WTC11 (cell line): ENCODE data around the gene CPNE5. TPM values are rescaled to one million over a fixed set of nuclear protein-coding genes. Genes with fewer than 3 reads are reported as not detected.

ENCODE experiments used
- ATAC-seq: fragments of 200-7000 bp; cut with Tn5 transposase; 2 replicates; pipeline ENCODE4 v1.10.0; 2021; ENCODE audit warnings: mild to moderate bottlenecking, moderate library complexity
- CTCF ChIA-PET: fragments of 300-600 bp; sonication (Branson Sonifier 250); formaldehyde crosslinking; loops from one replicate; lab custom pipeline; 2021; ENCODE audit warnings: antibody characterized with exemption; lab: Charles Lee
- POLR2A ChIA-PET: fragments of 350-600 bp; sonication (Branson Sonifier 250); formaldehyde crosslinking; loops from one replicate; lab custom pipeline; 2021; ENCODE audit warnings: antibody characterized with exemption; lab: Charles Lee
- DNase-seq: peaks from one replicate; pipeline ENCODE4 v3.0.0; 2021; ENCODE audit warnings: low spot score
- H3K27ac Mint-ChIP-seq: 2 replicates; pipeline ENCODE4 v1.8.0; 2021; ENCODE audit warnings: mixed read lengths
- H3K27me3 Mint-ChIP-seq: 2 replicates; pipeline ENCODE4 v1.8.0; 2021; ENCODE audit warnings: low read depth, mild to moderate bottlenecking, moderate library complexity, mixed read lengths
- H3K36me3 Mint-ChIP-seq: 2 replicates; pipeline ENCODE4 v1.8.0; 2021; ENCODE audit warnings: mixed read lengths
- H3K4me1 Mint-ChIP-seq: 2 replicates; pipeline ENCODE4 v1.8.0; 2022; ENCODE audit warnings: mixed read lengths
- H3K4me3 Mint-ChIP-seq: 2 replicates; pipeline ENCODE4 v1.8.0; 2021; ENCODE audit warnings: mild to moderate bottlenecking, moderate library complexity, mixed read lengths
- H3K9me3 Mint-ChIP-seq: 2 replicates; pipeline ENCODE4 v1.8.0; 2021; ENCODE audit warnings: mixed read lengths
- CDX4 ChIP-seq: fragments of 250-450 bp; sonication (Bioruptor Pico); IDR thresholded peaks from 2 replicates; pipeline ENCODE4 v1.9.0; 2021; ENCODE audit warnings: moderate library complexity, mild to moderate bottlenecking, inconsistent platforms, borderline replicate concordance
- E2F4 ChIP-seq: sonication (generic); formaldehyde crosslinking; IDR thresholded peaks from 2 replicates; pipeline ENCODE4 v1.8.1; 2022; ENCODE audit warnings: low read depth, mild to moderate bottlenecking, moderate library complexity, missing genetic modification reagents, borderline replicate concordance
- EMX1 ChIP-seq: fragments of 250-450 bp; sonication (Bioruptor Pico); IDR thresholded peaks from 2 replicates; pipeline ENCODE4 v1.8.0; 2021; ENCODE audit warnings: mild to moderate bottlenecking
- ETV6 ChIP-seq: sonication (generic); formaldehyde crosslinking; IDR thresholded peaks from 2 replicates; pipeline ENCODE4 v1.8.1; 2022; ENCODE audit warnings: mild to moderate bottlenecking, missing genetic modification reagents
- FOXP1 ChIP-seq: sonication (generic); formaldehyde crosslinking; IDR thresholded peaks from 2 replicates; pipeline ENCODE4 v1.8.0; 2022; ENCODE audit warnings: missing genetic modification reagents, mild to moderate bottlenecking, moderate library complexity, borderline replicate concordance
- GABPB1 ChIP-seq: sonication (generic); formaldehyde crosslinking; IDR thresholded peaks from 2 replicates; pipeline ENCODE4 v1.8.1; 2023; ENCODE audit warnings: mild to moderate bottlenecking, missing genetic modification reagents
- GRHL2 ChIP-seq: fragments of 250-450 bp; sonication (Bioruptor Pico); IDR thresholded peaks from 2 replicates; pipeline ENCODE4 v1.8.0; 2022; ENCODE audit warnings: mild to moderate bottlenecking, moderate library complexity; ENCODE audit not compliant: insufficient replicate concordance, severe bottlenecking
- GTF2I ChIP-seq: fragments of 250-450 bp; sonication (Bioruptor Pico); conservative IDR thresholded peaks from 2 replicates; pipeline ENCODE4 v1.4.0; 2021; ENCODE audit warnings: mild to moderate bottlenecking
- KAT7 ChIP-seq: sonication (generic); formaldehyde crosslinking; IDR thresholded peaks from 2 replicates; pipeline ENCODE4 v1.8.1; 2023; ENCODE audit warnings: missing genetic modification reagents, mild to moderate bottlenecking, borderline replicate concordance
- NFATC4 ChIP-seq: fragments of 250-450 bp; sonication (Bioruptor Pico); IDR thresholded peaks from 2 replicates; pipeline ENCODE4 v1.9.0; 2021; ENCODE audit warnings: mild to moderate bottlenecking
- NFE2L1 ChIP-seq: sonication (generic); formaldehyde crosslinking; IDR thresholded peaks from 2 replicates; pipeline ENCODE4 v1.8.1; 2023; ENCODE audit warnings: missing genetic modification reagents
- NR1H2 ChIP-seq: sonication (generic); formaldehyde crosslinking; IDR thresholded peaks from 2 replicates; pipeline ENCODE4 v1.9.0; 2021; ENCODE audit warnings: mild to moderate bottlenecking, moderate library complexity, missing genetic modification reagents
- NR3C1 ChIP-seq: sonication (generic); formaldehyde crosslinking; conservative IDR thresholded peaks from 2 replicates; pipeline ENCODE4 v1.8.1; 2023; ENCODE audit warnings: low read depth, mild to moderate bottlenecking, missing genetic modification reagents
- PRRX2 ChIP-seq: fragments of 250-450 bp; sonication (Bioruptor Pico); IDR thresholded peaks from 2 replicates; pipeline ENCODE4 v1.8.0; 2021; ENCODE audit warnings: mild to moderate bottlenecking
- TEAD4 ChIP-seq: sonication (generic); formaldehyde crosslinking; IDR thresholded peaks from 2 replicates; pipeline ENCODE4 v1.8.0; 2022; ENCODE audit warnings: mild to moderate bottlenecking, missing genetic modification reagents
- USF2 ChIP-seq: sonication (generic); formaldehyde crosslinking; IDR thresholded peaks from 2 replicates; pipeline ENCODE4 v1.8.1; 2023; ENCODE audit warnings: mild to moderate bottlenecking, missing genetic modification reagents, moderate library complexity
- ZBTB21 ChIP-seq: sonication (generic); formaldehyde crosslinking; IDR thresholded peaks from 2 replicates; pipeline ENCODE4 v1.8.1; 2023; ENCODE audit warnings: mild to moderate bottlenecking, missing genetic modification reagents, borderline replicate concordance
- ZBTB43 ChIP-seq: sonication (generic); formaldehyde crosslinking; IDR thresholded peaks from 2 replicates; pipeline ENCODE4 v1.8.1; 2023; ENCODE audit warnings: mild to moderate bottlenecking, missing genetic modification reagents
- ZNF138 ChIP-seq: sonication (generic); formaldehyde crosslinking; conservative IDR thresholded peaks from 2 replicates; pipeline ENCODE4 v1.8.1; 2022; ENCODE audit warnings: mild to moderate bottlenecking, moderate library complexity, missing genetic modification reagents
- ZNF281 ChIP-seq: sonication (generic); formaldehyde crosslinking; IDR thresholded peaks from 2 replicates; pipeline ENCODE4 v1.8.0; 2023; ENCODE audit warnings: mild to moderate bottlenecking, missing genetic modification reagents
- ZNF416 ChIP-seq: fragments of 250-450 bp; sonication (Bioruptor Pico); IDR thresholded peaks from 2 replicates; pipeline ENCODE4 v1.9.0; 2021; ENCODE audit warnings: mild to moderate bottlenecking, inconsistent platforms
- ZNF671 ChIP-seq: fragments of 250-450 bp; sonication (Bioruptor Pico); IDR thresholded peaks from 2 replicates; pipeline ENCODE4 v1.8.0; 2021; ENCODE audit warnings: mild to moderate bottlenecking
- total RNA-seq: library from RNA; stranded (reverse); gene quantifications from 3 replicates; pipeline ENCODE4 v1.2.3, GENCODE V29; 2021
- TF ChIP-seq, protein P1 (sequence below): sonication (generic); formaldehyde crosslinking; IDR thresholded peaks from 2 replicates; pipeline ENCODE4 v1.8.0; 2022; ENCODE audit warnings: mild to moderate bottlenecking, missing genetic modification reagents
- TF ChIP-seq, protein P2 (sequence below): sonication (generic); formaldehyde crosslinking; IDR thresholded peaks from 2 replicates; pipeline ENCODE4 v1.8.1; 2023; ENCODE audit warnings: mild to moderate bottlenecking, moderate library complexity, missing genetic modification reagents
- TF ChIP-seq, protein P3 (sequence below): sonication (generic); formaldehyde crosslinking; IDR thresholded peaks from 2 replicates; pipeline ENCODE4 v1.8.0; 2022; ENCODE audit warnings: mild to moderate bottlenecking, missing genetic modification reagents

Gene CPNE5
- total RNA-seq, 1 experiment from 2014 or later: 0.44 TPM

DNA sequence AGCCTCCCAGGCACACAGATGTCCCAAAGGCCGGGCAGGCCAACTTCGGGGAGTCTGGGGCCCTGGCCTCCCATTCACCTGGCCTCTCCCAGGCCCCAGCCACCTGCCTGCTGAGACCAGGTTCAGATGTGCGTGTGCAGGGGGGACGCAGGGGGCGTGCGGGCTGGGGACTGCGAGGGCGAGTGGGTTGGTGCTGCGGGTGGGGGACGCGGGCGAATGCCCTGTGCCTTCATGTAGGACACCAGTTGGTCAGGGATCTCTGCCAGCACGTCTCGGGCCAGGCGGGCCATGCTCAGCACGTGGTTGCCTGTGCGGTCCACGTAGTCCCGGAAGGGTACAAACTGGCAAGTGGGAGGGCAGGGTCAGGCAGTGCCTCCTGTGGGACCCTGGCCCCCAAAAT, 97.1 kb downstream of the CPNE5 start (continued):
- TF ChIP-seq, protein P1, sequence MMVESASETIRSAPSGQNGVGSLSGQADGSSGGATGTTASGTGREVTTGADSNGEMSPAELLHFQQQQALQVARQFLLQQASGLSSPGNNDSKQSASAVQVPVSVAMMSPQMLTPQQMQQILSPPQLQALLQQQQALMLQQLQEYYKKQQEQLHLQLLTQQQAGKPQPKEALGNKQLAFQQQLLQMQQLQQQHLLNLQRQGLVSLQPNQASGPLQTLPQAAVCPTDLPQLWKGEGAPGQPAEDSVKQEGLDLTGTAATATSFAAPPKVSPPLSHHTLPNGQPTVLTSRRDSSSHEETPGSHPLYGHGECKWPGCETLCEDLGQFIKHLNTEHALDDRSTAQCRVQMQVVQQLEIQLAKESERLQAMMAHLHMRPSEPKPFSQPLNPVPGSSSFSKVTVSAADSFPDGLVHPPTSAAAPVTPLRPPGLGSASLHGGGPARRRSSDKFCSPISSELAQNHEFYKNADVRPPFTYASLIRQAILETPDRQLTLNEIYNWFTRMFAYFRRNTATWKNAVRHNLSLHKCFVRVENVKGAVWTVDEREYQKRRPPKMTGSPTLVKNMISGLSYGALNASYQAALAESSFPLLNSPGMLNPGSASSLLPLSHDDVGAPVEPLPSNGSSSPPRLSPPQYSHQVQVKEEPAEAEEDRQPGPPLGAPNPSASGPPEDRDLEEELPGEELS (CRISPR knock-in tag): no peak
- TF ChIP-seq PRRX2 (CRISPR knock-in tag): no peak
- TF ChIP-seq USF2: no peak
- no peak for TF ChIP-seq ZNF671 (CRISPR knock-in tag)
- TF ChIP-seq, protein P2, sequence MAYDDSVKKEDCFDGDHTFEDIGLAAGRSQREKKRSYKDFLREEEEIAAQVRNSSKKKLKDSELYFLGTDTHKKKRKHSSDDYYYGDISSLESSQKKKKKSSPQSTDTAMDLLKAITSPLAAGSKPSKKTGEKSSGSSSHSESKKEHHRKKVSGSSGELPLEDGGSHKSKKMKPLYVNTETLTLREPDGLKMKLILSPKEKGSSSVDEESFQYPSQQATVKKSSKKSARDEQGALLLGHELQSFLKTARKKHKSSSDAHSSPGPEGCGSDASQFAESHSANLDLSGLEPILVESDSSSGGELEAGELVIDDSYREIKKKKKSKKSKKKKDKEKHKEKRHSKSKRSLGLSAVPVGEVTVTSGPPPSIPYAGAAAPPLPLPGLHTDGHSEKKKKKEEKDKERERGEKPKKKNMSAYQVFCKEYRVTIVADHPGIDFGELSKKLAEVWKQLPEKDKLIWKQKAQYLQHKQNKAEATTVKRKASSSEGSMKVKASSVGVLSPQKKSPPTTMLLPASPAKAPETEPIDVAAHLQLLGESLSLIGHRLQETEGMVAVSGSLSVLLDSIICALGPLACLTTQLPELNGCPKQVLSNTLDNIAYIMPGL (CRISPR knock-in tag): no peak
- TF ChIP-seq, protein P3, sequence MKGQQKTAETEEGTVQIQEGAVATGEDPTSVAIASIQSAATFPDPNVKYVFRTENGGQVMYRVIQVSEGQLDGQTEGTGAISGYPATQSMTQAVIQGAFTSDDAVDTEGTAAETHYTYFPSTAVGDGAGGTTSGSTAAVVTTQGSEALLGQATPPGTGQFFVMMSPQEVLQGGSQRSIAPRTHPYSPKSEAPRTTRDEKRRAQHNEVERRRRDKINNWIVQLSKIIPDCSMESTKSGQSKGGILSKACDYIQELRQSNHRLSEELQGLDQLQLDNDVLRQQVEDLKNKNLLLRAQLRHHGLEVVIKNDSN (CRISPR knock-in tag): no peak
- no peak for TF ChIP-seq KAT7
- TF ChIP-seq EMX1 (CRISPR knock-in tag): no peak
- TF ChIP-seq E2F4 (CRISPR knock-in tag): no peak
- no peak for TF ChIP-seq NR1H2
- TF ChIP-seq, all 79 proteins: peak for 0

DNA sequence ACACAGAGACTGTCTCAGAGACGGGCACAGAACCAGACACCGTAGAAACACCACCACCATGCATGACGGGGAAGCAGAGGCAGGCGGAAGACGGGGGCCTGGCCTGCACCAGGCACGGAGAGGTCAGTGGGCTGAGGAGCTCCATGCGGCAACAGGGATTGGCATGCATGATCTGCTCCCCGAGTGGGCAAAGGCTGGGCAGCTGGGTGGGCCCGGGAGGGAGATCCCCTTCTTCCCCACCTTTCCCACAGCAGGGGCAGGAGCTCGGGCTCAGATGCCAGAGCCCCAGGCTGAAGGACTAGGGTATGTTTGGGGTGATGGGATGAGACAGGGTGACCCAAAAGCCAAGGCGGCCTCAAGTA, 98.4 kb downstream of the CPNE5 start:
- TF ChIP-seq ZBTB21 (no peak), GABPB1 (no peak), NFATC4 (CRISPR knock-in tag) (no peak), ZBTB43 (no peak), ETV6 (CRISPR knock-in tag) (no peak), TEAD4 (CRISPR knock-in tag) (no peak), NR1H2 (no peak), GTF2I (CRISPR knock-in tag) (no peak), ZNF138 (CRISPR knock-in tag) (no peak), EMX1 (CRISPR knock-in tag) (no peak), FOXP1 (no peak), NR3C1 (no peak), ZNF281 (CRISPR knock-in tag) (no peak), CDX4 (CRISPR knock-in tag) (no peak), GRHL2 (CRISPR knock-in tag) (no peak), ZNF416 (CRISPR knock-in tag) (no peak), NFE2L1 (no peak)
- Mint-ChIP-seq H3K27ac (no peak overlapping the region), H3K36me3 (no peaks in the 10 kb centered on the region), H3K27me3 (no peaks in the 10 kb centered on the region), H3K4me3 (no peak overlapping the region), H3K4me1 (no peaks in the 10 kb centered on the region), H3K9me3 (no peaks in the 10 kb centered on the region)
- ATAC-seq: no peak
- ChIA-PET POLR2A (no interaction called here), CTCF (interaction anchor here (0.8 kb wide), 1 partner anchor 19 kb away, joined by 4 read pairs; no protein-coding TSS in a partner anchor)
- DNase-seq: no peak
